Astrocyte (in vitro differentiated cells and primary cell): Measurements from ENCODE around the gene HES7. TPM values are rescaled to one million over a fixed set of nuclear protein-coding genes. Genes with fewer than 3 reads are reported as not detected.

Experiments used
- DNase-seq: peaks from one replicate; pipeline ENCODE4 v3.0.0-alpha.2; 2010; ENCODE audit warnings: low read depth
- FAIRE-seq: peaks from 2 replicates; lab custom pipeline; 2011; peaks lifted over from hg19 to GRCh38; lab: Jason Lieb, UNC
- H2AFZ ChIP-seq: 2 replicates; pipeline ENCODE4 v1.6.0; 2012; ENCODE audit warnings: low read depth, low read length, inconsistent platforms
- H3K27ac ChIP-seq: 2 replicates; pipeline ENCODE4 v1.5.1; 2011; ENCODE audit warnings: low read depth, low read length, inconsistent platforms
- H3K27me3 ChIP-seq: 2 replicates; pipeline ENCODE4 v1.6.0; 2011; ENCODE audit warnings: low read length, inconsistent platforms; ENCODE audit not compliant: insufficient read depth
- H3K36me3 ChIP-seq: 2 replicates; pipeline ENCODE4 v1.5.1; 2011; ENCODE audit warnings: low read length, inconsistent platforms; ENCODE audit not compliant: insufficient read depth
- H3K4me1 ChIP-seq: 2 replicates; pipeline ENCODE4 v1.5.1; 2011; ENCODE audit warnings: low read length, inconsistent platforms; ENCODE audit not compliant: insufficient read depth
- H3K4me2 ChIP-seq: 2 replicates; pipeline ENCODE4 v1.6.0; 2012; ENCODE audit warnings: low read length, inconsistent platforms
- H3K4me3 ChIP-seq: 2 replicates; pipeline ENCODE4 v1.5.1; 2011; ENCODE audit warnings: low read depth, mild to moderate bottlenecking, low read length, inconsistent platforms; ENCODE audit not compliant: insufficient read depth
- H3K79me2 ChIP-seq: 2 replicates; pipeline ENCODE4 v1.6.0; 2012; ENCODE audit warnings: mild to moderate bottlenecking, low read length, inconsistent platforms; ENCODE audit not compliant: insufficient read depth
- H3K9ac ChIP-seq: 2 replicates; pipeline ENCODE4 v1.6.0; 2012; ENCODE audit warnings: mild to moderate bottlenecking, low read length, inconsistent platforms
- H3K9me3 ChIP-seq: 2 replicates; pipeline ENCODE4 v1.5.1; 2012; ENCODE audit warnings: low read depth, mild to moderate bottlenecking, low read length, inconsistent platforms; ENCODE audit not compliant: insufficient read depth
- H4K20me1 ChIP-seq: 2 replicates; pipeline ENCODE4 v1.6.0; 2012; ENCODE audit warnings: low read length, inconsistent platforms; ENCODE audit not compliant: insufficient read depth
- H3K27ac Mint-ChIP-seq: one replicate; pipeline ENCODE4 v1.8.0; 2021; ENCODE audit warnings: mild to moderate bottlenecking, mixed read lengths; ENCODE audit not compliant: unreplicated experiment
- H3K27me3 Mint-ChIP-seq: one replicate; pipeline ENCODE4 v1.8.0; 2021; ENCODE audit warnings: low read depth, mixed read lengths; ENCODE audit not compliant: unreplicated experiment
- H3K36me3 Mint-ChIP-seq: one replicate; pipeline ENCODE4 v1.8.0; 2021; ENCODE audit warnings: low read depth, mixed read lengths; ENCODE audit not compliant: unreplicated experiment
- H3K4me1 Mint-ChIP-seq: one replicate; pipeline ENCODE4 v1.8.0; 2021; ENCODE audit warnings: low read depth, mixed read lengths; ENCODE audit not compliant: unreplicated experiment
- H3K4me3 Mint-ChIP-seq: one replicate; pipeline ENCODE4 v1.8.0; 2021; ENCODE audit warnings: mild to moderate bottlenecking, moderate library complexity, mixed read lengths; ENCODE audit not compliant: unreplicated experiment
- H3K9me3 Mint-ChIP-seq: one replicate; pipeline ENCODE4 v1.8.0; 2021; ENCODE audit warnings: mild to moderate bottlenecking, mixed read lengths; ENCODE audit not compliant: unreplicated experiment
- EZH2 ChIP-seq: IDR thresholded peaks from 2 replicates; pipeline ENCODE4 v1.6.1; 2012; ENCODE audit warnings: mild to moderate bottlenecking, low read length, inconsistent platforms; ENCODE audit not compliant: insufficient read depth
- total RNA-seq: library from RNA; stranded (reverse); gene quantifications from 2 replicates; pipeline ENCODE4 v1.2.1, GENCODE V29; 2021
- TF ChIP-seq, protein P1 (sequence below): IDR thresholded peaks from 2 replicates; pipeline ENCODE4 v1.5.1; 2011; ENCODE audit warnings: low read depth, mild to moderate bottlenecking, inconsistent platforms, low read length, moderate library complexity; ENCODE audit not compliant: insufficient read depth

HES7 gene
- total RNA-seq, 1 donor from 2014 or later: 0.64 TPM

DNA sequence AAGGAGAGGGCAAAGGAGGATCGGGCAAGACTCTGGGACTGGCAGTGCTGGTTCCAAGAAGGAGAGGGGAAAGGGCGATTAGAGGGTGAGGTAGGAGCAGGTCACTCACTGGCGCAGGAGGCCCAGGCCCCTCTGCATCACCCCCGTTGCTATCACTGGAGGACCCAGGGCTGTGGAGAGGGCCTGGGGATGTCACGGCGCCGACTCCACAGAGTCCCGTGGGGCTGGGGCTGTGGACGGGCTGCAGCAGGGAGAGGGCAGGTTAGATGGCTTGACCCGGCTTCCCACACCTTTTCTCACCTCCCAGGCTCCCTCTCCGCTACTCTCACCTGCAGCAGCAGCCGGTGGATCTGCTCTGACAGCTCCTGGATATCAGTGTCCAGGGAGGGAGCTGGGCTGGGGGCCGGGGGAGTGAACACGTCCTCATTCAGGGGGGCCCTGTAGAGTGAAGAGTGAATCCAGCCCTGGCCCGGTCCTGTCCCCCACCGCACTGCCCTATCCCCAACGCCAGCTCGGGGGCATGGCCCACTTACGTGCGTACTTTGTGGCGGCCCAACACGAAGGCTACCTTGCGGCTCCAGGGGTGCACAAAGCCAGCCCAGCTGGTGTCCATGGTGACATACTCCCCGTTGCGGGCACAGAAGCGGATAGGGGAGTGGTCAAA lies 23.4 kb upstream of the HES7 start:
- H3K4me3 Mint-ChIP-seq: no peak overlapping the region

DNA sequence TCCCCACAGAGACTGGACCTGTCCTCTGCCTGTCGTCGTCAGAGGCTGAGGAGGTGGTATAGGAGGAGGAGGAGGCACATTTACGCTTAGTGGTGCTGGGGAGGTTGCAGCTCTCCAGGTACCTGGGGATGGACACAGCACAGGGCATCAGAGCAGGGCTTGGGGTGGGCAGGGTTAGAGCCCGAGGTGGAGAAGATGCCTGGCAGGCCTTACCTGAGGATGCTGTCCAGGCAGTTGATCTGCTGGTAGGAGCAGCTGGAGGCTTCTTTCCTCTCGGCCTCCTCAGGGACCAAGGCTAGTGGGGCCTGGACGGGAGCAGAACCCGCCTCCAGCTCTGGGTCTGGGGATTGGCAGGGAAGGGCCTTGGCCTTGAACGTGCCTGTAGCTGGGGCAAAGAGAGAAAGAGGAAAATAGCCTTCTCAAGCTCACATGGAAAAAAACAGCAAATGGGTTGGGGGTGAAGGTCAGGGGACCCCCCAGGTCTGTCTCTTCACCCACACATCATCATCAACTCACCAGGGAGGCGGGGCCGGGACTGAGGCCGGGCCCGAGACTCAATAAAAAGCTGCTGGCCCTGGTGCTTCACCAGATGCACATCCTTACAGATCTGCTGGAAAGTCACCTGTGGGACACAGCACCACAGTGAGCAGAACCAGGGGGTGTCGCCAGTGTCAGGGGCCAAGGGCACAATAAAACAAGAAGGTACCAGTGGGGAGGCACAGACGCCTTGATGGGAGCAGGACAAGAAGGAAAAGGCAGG lies 22.7 kb upstream of the HES7 start:
- Histone ChIP-seq H3K4me3 (no peak overlapping the region), H3K4me2 (no peak overlapping the region), H2AFZ (no peak overlapping the region), H3K27ac (no peak overlapping the region), H3K9ac (no peak overlapping the region), H3K36me3 (peaks cover 3% of the 10 kb centered on the region), H3K79me2 (peaks cover 4% of the 10 kb centered on the region), H3K9me3 (no peaks in the 10 kb centered on the region), H4K20me1 (peaks cover 11% of the 10 kb centered on the region), H3K4me1 (peaks cover 9% of the 10 kb centered on the region), H3K27me3 (no peaks in the 10 kb centered on the region)
- H3K9me3 Mint-ChIP-seq: peaks cover 2% of the 10 kb centered on the region
- H3K36me3 Mint-ChIP-seq: peaks cover 35% of the 10 kb centered on the region
- H3K4me3 Mint-ChIP-seq: peak overlapping the region; percentile 45
- FAIRE-seq (no peak), DNase-seq (no peak)
- H3K4me1 Mint-ChIP-seq: no peaks in the 10 kb centered on the region
- no peak overlapping the region for H3K27ac Mint-ChIP-seq
- no peak for TF ChIP-seq EZH2
- TF ChIP-seq, protein P1, sequence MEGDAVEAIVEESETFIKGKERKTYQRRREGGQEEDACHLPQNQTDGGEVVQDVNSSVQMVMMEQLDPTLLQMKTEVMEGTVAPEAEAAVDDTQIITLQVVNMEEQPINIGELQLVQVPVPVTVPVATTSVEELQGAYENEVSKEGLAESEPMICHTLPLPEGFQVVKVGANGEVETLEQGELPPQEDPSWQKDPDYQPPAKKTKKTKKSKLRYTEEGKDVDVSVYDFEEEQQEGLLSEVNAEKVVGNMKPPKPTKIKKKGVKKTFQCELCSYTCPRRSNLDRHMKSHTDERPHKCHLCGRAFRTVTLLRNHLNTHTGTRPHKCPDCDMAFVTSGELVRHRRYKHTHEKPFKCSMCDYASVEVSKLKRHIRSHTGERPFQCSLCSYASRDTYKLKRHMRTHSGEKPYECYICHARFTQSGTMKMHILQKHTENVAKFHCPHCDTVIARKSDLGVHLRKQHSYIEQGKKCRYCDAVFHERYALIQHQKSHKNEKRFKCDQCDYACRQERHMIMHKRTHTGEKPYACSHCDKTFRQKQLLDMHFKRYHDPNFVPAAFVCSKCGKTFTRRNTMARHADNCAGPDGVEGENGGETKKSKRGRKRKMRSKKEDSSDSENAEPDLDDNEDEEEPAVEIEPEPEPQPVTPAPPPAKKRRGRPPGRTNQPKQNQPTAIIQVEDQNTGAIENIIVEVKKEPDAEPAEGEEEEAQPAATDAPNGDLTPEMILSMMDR: no peak
- no peaks in the 10 kb centered on the region for H3K27me3 Mint-ChIP-seq

More for the DNA sequence above, 23.4 kb upstream of the HES7 start:
- peaks cover 29% of the 10 kb centered on the region for H3K36me3 Mint-ChIP-seq
- peaks cover 2% of the 10 kb centered on the region for H3K9me3 Mint-ChIP-seq
- H3K27me3 Mint-ChIP-seq: no peaks in the 10 kb centered on the region
- H3K79me2 ChIP-seq: peaks cover 4% of the 10 kb centered on the region
- no peak overlapping the region for H3K9ac ChIP-seq
- peaks cover 16% of the 10 kb centered on the region for H3K4me1 ChIP-seq
- peaks cover 11% of the 10 kb centered on the region for H4K20me1 ChIP-seq
- FAIRE-seq (no peak), DNase-seq (no peak)
- peaks cover 3% of the 10 kb centered on the region for H3K36me3 ChIP-seq
- H3K9me3 ChIP-seq: no peaks in the 10 kb centered on the region
- H3K27ac ChIP-seq: no peak overlapping the region
- H3K27ac Mint-ChIP-seq: no peak overlapping the region
- no peak overlapping the region for H2AFZ ChIP-seq
- H3K4me1 Mint-ChIP-seq: no peaks in the 10 kb centered on the region
- TF ChIP-seq EZH2: no peak
- TF ChIP-seq, protein P1: no peak
- H3K4me3 ChIP-seq: no peak overlapping the region
- no peaks in the 10 kb centered on the region for H3K27me3 ChIP-seq
- H3K4me2 ChIP-seq: no peak overlapping the region

DNA sequence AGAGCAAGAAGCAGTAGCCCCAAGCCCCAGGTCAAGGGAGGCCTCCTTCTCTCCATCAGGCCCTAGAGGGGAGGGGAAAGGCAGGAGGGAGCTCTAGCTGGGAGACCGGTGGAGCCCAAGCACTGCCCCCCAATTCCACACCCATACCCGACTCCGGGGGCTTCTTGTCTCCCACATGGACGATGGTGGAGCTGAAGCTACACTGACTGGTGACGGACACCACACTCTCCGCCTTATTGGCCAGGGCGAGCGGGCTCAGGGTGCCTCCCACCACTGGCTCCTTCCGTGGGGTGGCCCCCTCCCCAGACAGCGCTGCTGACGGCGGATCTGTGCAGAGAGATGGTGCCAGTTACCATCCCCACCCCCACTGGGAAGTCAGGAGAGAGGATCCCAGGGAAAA lies 21.9 kb upstream of the HES7 start:
- Mint-ChIP-seq H3K4me3 (no peak overlapping the region), H3K27ac (no peak overlapping the region), H3K36me3 (peaks cover 40% of the 10 kb centered on the region), H3K4me1 (no peaks in the 10 kb centered on the region), H3K27me3 (no peaks in the 10 kb centered on the region), H3K9me3 (peaks cover 2% of the 10 kb centered on the region)
- no peaks in the 10 kb centered on the region for H3K9me3 ChIP-seq
- DNase-seq (no peak), FAIRE-seq (no peak)
- peaks cover 3% of the 10 kb centered on the region for H3K4me1 ChIP-seq
- H4K20me1 ChIP-seq: peaks cover 10% of the 10 kb centered on the region
- H3K4me2 ChIP-seq: no peak overlapping the region
- no peak overlapping the region for H3K27ac ChIP-seq
- no peak overlapping the region for H3K9ac ChIP-seq
- H3K79me2 ChIP-seq: peaks cover 3% of the 10 kb centered on the region
- no peak overlapping the region for H2AFZ ChIP-seq
- peaks cover 3% of the 10 kb centered on the region for H3K36me3 ChIP-seq
- no peak for TF ChIP-seq EZH2
- TF ChIP-seq, protein P1: no peak
- H3K27me3 ChIP-seq: no peaks in the 10 kb centered on the region
- H3K4me3 ChIP-seq: no peak overlapping the region
